ENCODE data around the gene CD300LB.

DNA sequence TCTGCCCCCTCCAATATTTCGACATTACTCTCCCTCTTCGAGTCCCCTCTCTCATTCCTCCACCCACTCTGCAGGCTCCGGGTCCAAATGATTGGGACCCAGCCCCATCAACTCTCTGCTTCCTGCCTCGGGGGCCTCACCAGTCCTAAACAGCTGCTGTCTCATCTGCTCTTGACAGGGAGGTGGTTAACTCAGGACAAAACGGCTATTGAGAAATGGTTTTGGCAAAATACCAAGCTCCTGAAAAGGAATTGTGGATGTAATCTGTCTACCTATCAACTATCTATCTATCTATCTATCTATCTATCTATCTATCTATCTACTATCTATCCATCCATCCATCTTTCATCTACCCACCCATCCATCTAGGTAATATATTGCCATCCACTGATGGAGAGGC lies 33.9 kb upstream of the CD300LB start:
- TF ChIP-seq GATA3 (IDR thresholded peaks at IDR 0.05; ENCODE audit: low read depth, low read length), result no peak
- TF ChIP-seq GATA2 (IDR thresholded peaks at IDR 0.05; ENCODE audit: low read depth, low read length), result no peak

All from SH-SY5Y (cell line).